AG09319 (cell line): ENCODE data around the gene OPN1LW.
"Not testable (repeated sequence)": the region's sequence is repeated elsewhere in the genome, so short reads cannot be mapped to it uniquely, and the experiment has no call there.

Experiments
- DNase-seq: peaks from one replicate; pipeline ENCODE4 v3.0.0-alpha.2; 2010; ENCODE audit warnings: low read depth; ENCODE audit errors: extremely low read depth
- TF ChIP-seq, protein P1 (sequence below): IDR thresholded peaks from 2 replicates; pipeline ENCODE4 v1.5.1; 2011; ENCODE audit warnings: low read depth, mild to moderate bottlenecking, inconsistent platforms, low read length, moderate library complexity

OPN1LW gene

DNA sequence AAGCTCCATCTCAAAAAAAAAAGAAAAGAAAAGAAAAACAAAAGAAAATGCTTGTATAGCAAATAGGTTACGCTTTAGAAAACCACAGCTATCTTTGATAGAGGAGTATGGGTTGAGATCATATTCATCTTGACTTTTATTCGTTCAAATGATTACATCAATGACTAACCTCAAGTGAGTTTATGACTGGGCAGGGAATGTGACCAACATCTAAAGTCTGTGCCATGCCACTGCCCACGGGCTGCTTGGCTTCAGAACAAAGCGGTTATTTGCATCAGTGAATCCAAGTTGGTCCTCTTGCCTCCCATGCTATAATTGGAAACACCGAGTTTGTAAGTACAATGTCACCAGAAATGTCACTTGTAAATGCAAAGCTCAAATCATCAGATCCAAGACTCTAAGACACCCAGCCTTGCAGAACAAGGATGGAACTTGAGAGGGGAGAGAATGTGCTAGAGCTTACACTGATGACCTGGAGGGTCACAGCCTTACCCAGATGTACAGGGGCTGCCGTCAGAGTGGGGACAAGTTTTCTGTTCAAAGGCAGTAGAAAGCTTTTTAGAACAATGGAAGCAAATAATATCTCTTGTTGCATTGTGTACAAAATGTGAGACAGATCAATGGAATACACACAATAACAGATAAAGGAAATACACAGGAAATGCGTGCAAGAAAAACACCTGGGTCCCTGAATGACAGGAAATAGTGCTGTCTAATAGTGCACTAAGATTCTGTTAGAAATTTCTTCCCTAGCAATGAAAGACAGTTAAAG is 8.4 kb upstream of the OPN1LW start:
- TF ChIP-seq, protein P1, sequence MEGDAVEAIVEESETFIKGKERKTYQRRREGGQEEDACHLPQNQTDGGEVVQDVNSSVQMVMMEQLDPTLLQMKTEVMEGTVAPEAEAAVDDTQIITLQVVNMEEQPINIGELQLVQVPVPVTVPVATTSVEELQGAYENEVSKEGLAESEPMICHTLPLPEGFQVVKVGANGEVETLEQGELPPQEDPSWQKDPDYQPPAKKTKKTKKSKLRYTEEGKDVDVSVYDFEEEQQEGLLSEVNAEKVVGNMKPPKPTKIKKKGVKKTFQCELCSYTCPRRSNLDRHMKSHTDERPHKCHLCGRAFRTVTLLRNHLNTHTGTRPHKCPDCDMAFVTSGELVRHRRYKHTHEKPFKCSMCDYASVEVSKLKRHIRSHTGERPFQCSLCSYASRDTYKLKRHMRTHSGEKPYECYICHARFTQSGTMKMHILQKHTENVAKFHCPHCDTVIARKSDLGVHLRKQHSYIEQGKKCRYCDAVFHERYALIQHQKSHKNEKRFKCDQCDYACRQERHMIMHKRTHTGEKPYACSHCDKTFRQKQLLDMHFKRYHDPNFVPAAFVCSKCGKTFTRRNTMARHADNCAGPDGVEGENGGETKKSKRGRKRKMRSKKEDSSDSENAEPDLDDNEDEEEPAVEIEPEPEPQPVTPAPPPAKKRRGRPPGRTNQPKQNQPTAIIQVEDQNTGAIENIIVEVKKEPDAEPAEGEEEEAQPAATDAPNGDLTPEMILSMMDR, result no peak
- DNase-seq, result no peak

GRCh38 chrX:154136627-154137161 is 7.3 kb upstream of the OPN1LW start:
- no peak for DNase-seq
- TF ChIP-seq, protein P1, result peak; percentile 50

GRCh38 chrX:154138857-154139256 is 5.2 kb upstream of the OPN1LW start:
- TF ChIP-seq, protein P1, result no peak
- DNase-seq, result no peak

DNA sequence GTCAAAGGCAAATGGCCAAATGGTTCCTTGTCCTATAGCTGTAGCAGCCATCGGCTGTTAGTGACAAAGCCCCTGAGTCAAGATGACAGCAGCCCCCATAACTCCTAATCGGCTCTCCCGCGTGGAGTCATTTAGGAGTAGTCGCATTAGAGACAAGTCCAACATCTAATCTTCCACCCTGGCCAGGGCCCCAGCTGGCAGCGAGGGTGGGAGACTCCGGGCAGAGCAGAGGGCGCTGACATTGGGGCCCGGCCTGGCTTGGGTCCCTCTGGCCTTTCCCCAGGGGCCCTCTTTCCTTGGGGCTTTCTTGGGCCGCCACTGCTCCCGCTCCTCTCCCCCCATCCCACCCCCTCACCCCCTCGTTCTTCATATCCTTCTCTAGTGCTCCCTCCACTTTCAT is 3.8 kb upstream of the OPN1LW start:
- DNase-seq, result no peak
- TF ChIP-seq, protein P1, result no peak

- TF ChIP-seq, protein P1, result no peak
- no peak for DNase-seq
These were observed 3.3 kb upstream of the OPN1LW start for GRCh38 chrX:154140742-154141141.

DNA sequence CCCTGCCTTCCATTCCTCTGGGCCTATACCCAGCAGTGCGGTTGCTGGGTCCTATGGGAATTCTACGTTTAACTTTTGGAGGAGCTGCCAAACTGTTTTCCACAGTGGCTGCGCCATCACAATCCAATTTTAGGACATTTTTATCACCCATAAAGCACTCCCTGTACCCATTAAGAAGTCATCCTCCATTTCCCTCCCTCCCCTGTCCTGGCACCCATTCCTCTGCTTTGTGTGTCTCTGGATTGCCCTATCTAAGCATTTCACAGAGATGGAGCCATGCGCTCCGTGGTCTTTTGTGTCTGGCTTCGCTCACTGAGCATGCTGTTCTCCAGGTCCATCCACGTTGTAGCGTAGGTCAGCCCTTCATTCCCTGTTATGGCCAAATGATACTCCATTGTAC is 1.7 kb upstream of the OPN1LW start:
- TF ChIP-seq, protein P1, result no peak

DNA sequence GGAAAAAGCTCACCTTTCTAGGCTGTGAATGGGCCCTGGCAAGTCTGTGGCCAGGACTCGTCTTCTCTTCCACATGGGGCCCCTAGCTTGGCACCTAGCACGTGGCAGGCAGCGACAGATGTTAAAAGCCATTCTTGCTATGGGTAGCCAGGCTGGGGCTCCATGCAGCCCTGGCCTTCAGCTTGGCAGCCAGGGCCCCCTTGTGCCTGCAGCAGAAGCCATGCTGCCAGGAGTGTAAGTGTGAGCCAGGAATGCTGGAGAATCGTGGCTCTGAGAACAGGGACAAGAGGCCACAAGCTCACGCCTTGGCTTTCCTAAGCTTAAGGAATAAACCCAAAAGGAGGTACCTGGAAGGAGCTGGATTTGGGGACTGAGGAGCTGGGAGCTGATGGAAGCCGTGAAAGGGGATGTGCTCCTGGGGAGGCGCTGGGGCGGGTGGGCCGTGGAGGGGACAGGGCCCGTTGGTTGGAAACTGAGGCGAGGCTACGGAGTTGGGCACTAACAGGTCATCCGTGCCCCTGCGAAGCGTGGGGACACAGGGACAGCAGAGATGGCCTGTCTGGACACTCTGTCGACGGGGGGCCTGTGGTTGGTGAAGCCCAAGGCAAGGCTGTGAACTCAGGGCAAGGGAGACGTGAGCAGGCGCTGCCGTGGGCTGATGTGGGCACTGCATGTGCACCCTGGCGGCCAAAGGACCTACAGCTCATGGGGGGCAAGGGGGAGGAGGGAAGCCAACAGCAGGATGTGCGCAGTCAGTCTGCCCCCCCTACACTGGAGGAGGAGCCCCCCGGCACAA is 895 bp upstream of the OPN1LW start:
- TF ChIP-seq, protein P1, result no peak
- no peak for DNase-seq

More for the DNA sequence above, 1.7 kb upstream of the OPN1LW start:
- DNase-seq, result no peak

DNA sequence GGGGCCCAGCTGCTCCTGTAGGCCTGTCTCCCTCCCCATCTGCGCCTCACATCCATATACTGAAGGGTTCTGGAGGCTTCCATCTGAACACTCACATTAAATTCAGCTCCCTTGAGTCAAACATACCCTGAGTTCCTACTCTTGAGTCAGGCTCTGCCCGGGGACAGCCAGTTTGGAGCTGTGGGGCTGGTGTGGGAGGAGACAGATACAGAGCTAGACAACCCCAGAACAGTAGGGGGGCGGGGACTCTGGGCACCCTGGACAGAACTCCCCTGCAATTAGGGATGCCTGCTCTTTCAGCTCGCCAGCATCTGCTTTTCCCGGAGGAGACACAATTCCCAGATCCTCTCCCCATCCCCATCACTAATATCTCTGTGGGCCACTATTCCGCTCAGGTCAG is 7.0 kb downstream of the OPN1LW start:
- not testable (repeated sequence) for DNase-seq

DNA sequence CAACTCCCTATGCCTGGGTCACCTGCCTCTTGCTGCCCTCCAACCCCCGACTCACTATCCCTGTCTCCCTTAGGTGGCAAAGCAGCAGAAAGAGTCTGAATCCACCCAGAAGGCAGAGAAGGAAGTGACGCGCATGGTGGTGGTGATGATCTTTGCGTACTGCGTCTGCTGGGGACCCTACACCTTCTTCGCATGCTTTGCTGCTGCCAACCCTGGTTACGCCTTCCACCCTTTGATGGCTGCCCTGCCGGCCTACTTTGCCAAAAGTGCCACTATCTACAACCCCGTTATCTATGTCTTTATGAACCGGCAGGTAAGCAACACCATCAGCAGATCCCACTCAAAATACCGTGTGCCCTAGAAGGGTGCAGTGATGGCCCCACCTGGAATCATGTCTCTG is 12.2 kb downstream of the OPN1LW start:
- not testable (repeated sequence) for DNase-seq

DNA sequence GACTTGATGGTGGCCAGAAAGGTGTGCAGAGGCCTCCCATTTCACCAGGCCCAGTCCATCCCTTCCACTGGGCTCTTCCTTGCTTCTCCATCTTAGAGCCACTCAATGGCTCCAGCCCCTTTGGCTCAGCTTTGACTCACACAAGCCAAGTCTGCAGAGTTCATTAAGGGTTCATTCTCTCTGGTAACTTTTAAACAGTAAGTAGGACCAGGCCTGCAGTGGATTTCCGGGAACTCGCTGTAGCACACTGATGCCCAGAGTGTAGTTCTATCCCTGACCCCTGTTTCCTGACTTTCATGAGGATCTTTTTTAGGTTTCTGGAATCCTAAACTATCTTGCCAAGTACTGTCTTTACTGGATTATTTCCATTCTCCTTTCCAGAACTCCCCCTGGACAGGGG is 13.2 kb downstream of the OPN1LW start:
- not testable (repeated sequence) for DNase-seq

DNA sequence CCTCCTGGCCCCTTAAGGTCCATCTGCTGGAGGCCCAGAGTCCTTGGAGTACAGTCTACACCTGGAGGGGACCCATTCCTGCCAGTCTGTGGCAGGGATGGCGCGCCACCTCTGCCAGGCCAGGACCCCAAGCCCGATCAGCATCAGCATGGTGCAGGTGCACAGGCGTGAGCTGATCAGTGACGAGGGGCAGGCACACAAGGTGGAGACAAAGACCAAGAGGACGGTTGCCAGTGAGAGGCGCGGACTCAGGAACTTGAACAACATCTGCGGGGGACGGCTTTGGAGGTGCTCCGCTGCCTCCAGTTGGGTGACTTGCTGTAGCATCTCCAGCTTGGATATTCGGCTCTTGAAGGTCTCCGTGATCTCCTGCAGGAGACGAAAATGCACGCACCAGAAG is 15.3 kb downstream of the OPN1LW start:
- not testable (repeated sequence) for DNase-seq
